Measurements from ENCODE around the gene GJC1.

- TF ChIP-seq ARNTL (CRISPR knock-in tag; IDR thresholded peaks at IDR 0.05; ENCODE audit: borderline replicate concordance, low read depth): no peak
- TF ChIP-seq ZFP3 (CRISPR knock-in tag; IDR thresholded peaks at IDR 0.05): no peak
- no peak for TF ChIP-seq CREB5 (CRISPR knock-in tag; IDR thresholded peaks at IDR 0.05; ENCODE audit: low read depth)
- TF ChIP-seq ZNF70 (CRISPR knock-in tag; IDR thresholded peaks at IDR 0.05): no peak
- no peak for TF ChIP-seq POU6F1 (CRISPR knock-in tag; IDR thresholded peaks at IDR 0.05; ENCODE audit: borderline replicate concordance, low read depth)
- no peak for TF ChIP-seq RARB (CRISPR knock-in tag; IDR thresholded peaks at IDR 0.05)
- TF ChIP-seq PATZ1 (CRISPR knock-in tag; IDR thresholded peaks at IDR 0.05; ENCODE audit: borderline replicate concordance): no peak
- no peak for TF ChIP-seq GLIS3 (CRISPR knock-in tag; IDR thresholded peaks at IDR 0.05)
- no peak for TF ChIP-seq BACH2 (CRISPR knock-in tag; IDR thresholded peaks at IDR 0.05; ENCODE audit: borderline replicate concordance)
Measured at GRCh38 chr17:44793885-44794842, 35.9 kb downstream of the GJC1 start.

Measured in SK-N-SH treated with all-trans-retinoic acid at 6 μM for 48 hours (cell line).